Testis (tissue), 2 donors: ENCODE data around the gene ATAD2B.

Experiments
- POLR2A ChIP-seq: fragments of 450-650 bp; IDR thresholded peaks from one replicate; pipeline ENCODE4 v1.6.1; 2017; ENCODE audit warnings: antibody characterized with exemption, mild to moderate bottlenecking, moderate library complexity
- TF ChIP-seq, protein P1 (sequence below), 3 experiments: fragments of 450-650 bp in 2 of 3; fragments of 200-600 bp in 1 of 3; sonication (generic) in 1 of 3; IDR thresholded peaks; one replicate each; pipeline ENCODE4 v1.5.1; 2016 to 2019; ENCODE audit warnings: antibody characterized with exemption in 3 of 3, mild to moderate bottlenecking in 2 of 3, moderate library complexity in 1 of 3

- TF ChIP-seq, protein P1, sequence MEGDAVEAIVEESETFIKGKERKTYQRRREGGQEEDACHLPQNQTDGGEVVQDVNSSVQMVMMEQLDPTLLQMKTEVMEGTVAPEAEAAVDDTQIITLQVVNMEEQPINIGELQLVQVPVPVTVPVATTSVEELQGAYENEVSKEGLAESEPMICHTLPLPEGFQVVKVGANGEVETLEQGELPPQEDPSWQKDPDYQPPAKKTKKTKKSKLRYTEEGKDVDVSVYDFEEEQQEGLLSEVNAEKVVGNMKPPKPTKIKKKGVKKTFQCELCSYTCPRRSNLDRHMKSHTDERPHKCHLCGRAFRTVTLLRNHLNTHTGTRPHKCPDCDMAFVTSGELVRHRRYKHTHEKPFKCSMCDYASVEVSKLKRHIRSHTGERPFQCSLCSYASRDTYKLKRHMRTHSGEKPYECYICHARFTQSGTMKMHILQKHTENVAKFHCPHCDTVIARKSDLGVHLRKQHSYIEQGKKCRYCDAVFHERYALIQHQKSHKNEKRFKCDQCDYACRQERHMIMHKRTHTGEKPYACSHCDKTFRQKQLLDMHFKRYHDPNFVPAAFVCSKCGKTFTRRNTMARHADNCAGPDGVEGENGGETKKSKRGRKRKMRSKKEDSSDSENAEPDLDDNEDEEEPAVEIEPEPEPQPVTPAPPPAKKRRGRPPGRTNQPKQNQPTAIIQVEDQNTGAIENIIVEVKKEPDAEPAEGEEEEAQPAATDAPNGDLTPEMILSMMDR (IDR thresholded peaks at IDR 0.05), result no peak
- TF ChIP-seq POLR2A, result no peak
Measured at GRCh38 chr2:23700627-23701026, 226.3 kb downstream of the ATAD2B start.
